HT1080 (cell line): ENCODE measurements around the gene GABRQ. TPM values are rescaled to one million over a fixed set of nuclear protein-coding genes. Genes with fewer than 3 reads are reported as not detected.
A peak's percentile ranks its signal among the peaks of the same experiment; 100 is the strongest.

ENCODE experiments used
- DNase-seq: peaks from one replicate; pipeline ENCODE4 v3.0.0-alpha.2; 2015; ENCODE audit warnings: low read depth
- polyA plus RNA-seq, 2 experiments: library from polyadenylated mRNA; depleted of rRNA; stranded (reverse); fragments of >200 nt; gene quantifications; 2 replicates each; pipeline ENCODE4 v1.2.3, GENCODE V29; 2015
- total RNA-seq: library from RNA; depleted of rRNA; stranded (reverse); fragments of >200 nt; shearing (Covaris generic); gene quantifications from 2 replicates; pipeline ENCODE4 v1.2.3, GENCODE V29; 2014; rRNA removed

The GABRQ gene
- not detected in 2 replicates for total RNA-seq
- polyA plus RNA-seq (2015; cell fraction: cytosol; rRNA removed), result not detected in 2 replicates
- polyA plus RNA-seq (2015; cell fraction: nucleus; rRNA removed), result not detected in 2 replicates

DNA sequence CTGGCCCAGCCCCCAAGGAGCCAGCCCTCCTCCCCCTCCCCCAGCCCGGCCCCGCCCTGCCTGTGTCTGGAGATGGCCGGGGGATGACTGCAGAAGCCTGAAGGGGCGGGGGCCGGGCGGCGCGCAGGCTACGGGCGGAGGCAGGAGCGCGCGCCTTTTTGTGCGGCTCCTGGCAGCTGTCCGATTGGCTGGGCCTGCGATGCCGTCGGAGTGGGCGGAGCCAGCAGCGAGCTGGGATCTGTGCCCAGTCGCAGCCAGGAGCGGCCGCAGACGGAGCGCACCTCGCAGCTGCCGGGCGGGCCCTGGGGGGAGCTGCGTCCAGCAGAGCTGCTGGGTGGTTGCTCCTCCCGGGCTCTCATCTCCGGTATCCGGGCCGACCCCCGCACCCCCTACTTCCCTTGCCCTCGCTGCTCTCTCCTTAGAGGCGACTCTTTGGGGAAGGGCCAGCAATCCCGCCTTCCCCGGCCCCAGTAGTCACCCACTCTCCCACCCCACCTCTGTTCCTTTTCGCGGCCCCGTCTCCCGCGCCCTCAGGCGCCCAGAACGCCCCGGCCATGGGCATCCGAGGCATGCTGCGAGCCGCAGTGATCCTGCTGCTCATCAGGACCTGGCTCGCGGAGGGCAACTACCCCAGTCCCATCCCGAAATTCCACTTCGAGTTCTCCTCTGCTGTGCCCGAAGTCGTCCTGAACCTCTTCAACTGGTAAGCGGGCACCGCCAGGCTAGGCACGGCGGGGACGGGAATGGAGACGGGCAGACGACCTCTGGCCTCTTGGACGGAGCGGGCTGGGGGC is at the start of gene GABRQ:
Gene GABRQ, plus strand, starts transcription at position 247 of the 794 bp plus-strand sequence. Its CDS starts 308 bp downstream, at position 555.
- no peak for DNase-seq

- no peak for DNase-seq
Measured at GRCh38 chrX:152588206-152588605, 49.5 kb upstream of the GABRQ start.

DNA sequence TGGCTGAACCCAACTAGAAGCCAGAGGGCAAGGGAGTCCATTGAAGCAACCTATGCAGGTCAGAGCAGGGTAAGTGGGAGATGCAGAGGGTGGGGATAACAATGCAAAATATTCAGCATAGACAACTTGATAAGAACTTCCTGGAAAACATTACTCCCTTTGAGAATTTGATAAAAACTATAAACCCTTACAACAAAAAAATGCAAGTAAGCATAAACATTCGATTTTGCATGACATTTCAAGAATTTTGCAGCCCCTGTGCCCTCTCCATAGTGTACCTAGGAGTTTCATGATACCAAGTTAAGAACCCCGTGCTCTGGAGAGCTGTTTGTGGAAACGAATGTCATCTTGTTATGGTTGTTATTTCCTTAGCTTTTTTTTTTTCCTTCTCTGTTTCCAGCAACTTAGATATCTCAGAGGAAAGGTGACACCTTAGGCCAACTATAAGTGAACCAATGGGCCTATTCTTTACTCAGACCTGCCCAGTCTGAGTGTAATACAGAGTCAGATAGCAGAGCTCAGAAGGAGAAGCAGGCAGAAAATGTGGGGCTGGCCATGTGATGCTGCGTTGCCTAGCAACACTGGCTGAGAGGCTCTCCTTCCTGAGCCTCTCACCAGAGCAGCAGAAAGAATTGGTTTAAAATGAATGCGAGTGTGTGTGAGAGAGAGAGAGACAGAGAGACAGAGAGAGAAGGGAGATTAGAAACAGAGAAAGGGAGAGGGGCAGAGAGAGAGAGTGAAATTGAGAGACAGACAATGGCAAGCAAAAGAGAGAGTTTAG is 36.7 kb upstream of the GABRQ start:
- peak; percentile 27 for DNase-seq

DNA sequence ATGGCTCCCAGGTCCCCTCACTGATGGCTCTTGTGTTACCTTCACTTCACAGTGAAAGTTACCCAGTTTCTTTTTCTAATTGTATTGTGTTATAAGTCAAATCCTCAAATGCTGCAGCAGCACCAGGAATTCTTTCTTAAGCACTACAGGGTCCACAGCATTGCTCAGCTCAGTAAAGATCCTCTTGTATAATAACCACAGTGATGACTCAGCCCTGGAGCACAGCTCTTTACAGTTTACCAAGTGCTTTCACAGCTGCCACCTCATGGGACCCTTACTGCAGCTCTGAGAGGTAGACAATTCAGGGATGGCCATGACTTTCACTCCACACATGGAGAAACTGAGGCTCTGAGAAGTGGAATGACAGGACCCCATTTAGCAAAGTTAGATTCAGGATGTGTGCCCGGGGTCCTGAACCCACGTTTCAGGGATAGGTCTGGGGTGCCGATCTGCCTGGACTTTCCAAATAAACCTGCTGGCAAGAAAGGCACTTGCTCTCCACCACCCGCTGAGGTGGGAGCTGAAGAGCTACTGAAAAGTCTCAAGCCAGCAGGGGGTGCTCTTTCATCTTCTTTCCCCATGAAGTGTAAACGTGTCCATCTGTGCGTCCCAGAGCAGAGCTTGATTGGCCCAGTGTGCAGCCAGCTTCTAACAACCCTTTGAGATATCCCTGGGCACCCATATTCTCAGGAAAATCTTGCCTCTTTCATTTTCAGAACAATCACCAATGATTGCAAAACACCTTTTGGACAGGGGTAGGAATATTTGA is 35.7 kb upstream of the GABRQ start:
- peak; percentile 81 for DNase-seq

- DNase-seq, result no peak
Measured at GRCh38 chrX:152614791-152615190, 22.9 kb upstream of the GABRQ start.

GRCh38 chrX:152619897-152620296 is 17.8 kb upstream of the GABRQ start:
- DNase-seq, result no peak

DNA sequence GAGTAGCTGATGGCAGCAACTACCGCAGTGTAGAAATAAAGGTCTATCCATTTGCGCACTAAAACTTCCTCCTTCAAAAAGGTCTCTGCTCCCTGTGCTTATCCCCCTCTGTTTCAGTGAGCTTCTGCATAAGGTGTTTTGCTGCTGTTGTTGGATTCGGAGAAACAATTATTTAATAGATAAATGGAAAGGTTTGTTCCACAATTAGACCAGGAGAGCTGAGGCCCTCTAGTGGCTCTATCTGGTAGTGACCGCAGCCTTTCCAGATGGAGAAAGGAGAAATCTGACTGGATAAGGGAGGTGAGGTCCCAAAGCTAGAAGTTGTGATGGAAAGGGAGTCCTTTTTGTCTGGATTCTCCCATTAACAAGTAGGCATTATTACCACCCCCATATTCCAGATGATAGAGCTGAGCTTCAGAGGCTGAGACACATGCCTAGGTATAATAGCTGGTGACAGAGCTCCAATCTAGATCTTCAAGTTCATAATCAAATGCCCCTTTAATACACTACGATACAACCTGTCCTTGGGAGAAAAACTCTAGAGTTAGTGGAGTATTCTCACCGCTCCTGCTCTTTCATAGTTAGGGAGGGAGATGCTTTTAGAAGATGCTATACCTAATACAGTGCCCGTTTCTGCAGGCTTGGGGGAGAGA is 5.1 kb upstream of the GABRQ start:
- DNase-seq, result peak; percentile 20

GRCh38 chrX:152635941-152636340 is 1.8 kb upstream of the GABRQ start:
- peak; percentile 33 for DNase-seq

DNA sequence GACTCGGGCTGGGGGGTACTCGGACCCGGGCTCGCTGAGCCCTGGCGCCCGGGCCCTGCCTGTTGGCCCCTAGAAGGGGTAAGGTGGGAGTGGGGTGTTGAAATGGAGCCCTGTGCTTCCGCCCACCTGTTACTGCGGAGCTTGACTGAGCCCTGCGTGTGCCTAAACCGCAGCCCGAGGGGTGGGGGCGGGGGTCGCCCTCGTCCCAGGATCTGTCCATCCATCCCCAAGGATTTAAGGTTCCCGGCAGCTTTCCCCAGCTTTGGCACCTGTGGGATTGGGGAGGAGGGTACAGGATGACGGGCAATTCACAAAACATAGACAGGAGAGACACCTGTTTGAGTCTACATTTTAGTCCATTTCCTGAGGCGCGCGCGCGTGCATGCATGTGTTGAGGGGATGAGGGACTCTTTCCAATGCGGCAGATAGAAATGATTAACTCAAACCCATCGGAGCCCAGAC is 779 bp downstream of the GABRQ start:
- no peak for DNase-seq

- DNase-seq, result no peak
Measured at GRCh38 chrX:152639426-152639825, 1.7 kb downstream of the GABRQ start.

GRCh38 chrX:152640034-152640818 is 2.5 kb downstream of the GABRQ start:
- DNase-seq, result peak; percentile 65

GRCh38 chrX:152641256-152641875 is 3.7 kb downstream of the GABRQ start:
- no peak for DNase-seq

- peak; percentile 24 for DNase-seq
Measured at GRCh38 chrX:152641996-152642395, 4.3 kb downstream of the GABRQ start.

GRCh38 chrX:152642931-152643564 is 5.4 kb downstream of the GABRQ start:
- DNase-seq, result no peak

DNA sequence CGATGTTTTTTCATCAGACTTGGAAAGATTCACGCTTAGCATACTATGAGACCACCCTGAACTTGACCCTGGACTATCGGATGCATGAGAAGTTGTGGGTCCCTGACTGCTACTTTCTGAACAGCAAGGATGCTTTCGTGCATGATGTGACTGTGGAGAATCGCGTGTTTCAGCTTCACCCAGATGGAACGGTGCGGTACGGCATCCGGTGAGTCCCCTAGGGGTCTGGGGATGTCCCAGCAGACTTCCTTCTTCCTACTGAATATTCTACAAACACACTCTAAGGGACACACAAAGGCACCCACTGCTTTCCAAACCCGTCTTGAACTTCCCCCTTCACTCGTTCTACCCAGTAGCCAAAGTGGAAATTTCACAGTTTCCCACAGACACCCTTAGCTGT is 9.3 kb downstream of the GABRQ start:
- DNase-seq, result no peak

- DNase-seq, result no peak
Measured at GRCh38 chrX:152647978-152648377, 10.3 kb downstream of the GABRQ start.

DNA sequence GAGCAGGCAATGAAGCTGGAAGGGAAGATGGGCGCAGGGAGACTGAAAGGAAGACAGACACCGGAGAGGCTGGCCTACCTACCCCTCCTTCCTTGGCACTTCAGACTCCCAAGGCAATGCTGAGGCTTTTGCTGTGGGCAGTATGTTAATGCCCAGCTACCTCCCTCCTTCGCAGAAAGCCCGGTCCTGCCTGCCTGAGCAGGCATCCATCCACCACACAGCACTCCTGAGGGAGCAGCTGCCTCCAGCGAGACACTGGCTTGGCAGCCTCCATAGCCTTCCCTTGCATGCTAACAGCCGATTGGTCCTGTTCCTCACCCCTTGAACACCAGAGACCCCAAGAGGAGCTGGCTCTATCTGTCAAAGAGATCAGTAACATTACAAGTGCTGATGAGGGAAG is 14.4 kb downstream of the GABRQ start:
- DNase-seq, result no peak

DNA sequence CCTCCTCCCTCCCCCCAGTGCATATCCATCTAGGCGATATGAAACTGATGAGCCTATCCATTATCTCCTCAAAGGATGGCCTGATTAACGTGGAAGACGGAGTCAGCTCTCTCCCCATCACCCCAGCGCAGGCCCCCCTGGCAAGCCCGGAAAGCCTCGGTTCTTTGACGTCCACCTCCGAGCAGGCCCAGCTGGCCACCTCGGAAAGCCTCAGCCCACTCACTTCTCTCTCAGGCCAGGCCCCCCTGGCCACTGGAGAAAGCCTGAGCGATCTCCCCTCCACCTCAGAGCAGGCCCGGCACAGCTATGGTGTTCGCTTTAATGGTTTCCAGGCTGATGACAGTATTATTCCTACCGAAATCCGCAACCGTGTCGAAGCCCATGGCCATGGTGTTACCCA is 14.8 kb downstream of the GABRQ start:
- no peak for DNase-seq

- no peak for DNase-seq
Measured at GRCh38 chrX:152656087-152656486, 18.4 kb downstream of the GABRQ start.
